Ishikawa (cell line): ENCODE results near the gene MEX3C.

ENCODE experiments used
- CEBPB ChIP-seq: IDR thresholded peaks from 2 replicates; pipeline ENCODE4 v1.6.1; 2012
- CREB1 ChIP-seq: IDR thresholded peaks from 2 replicates; pipeline ENCODE4 v1.6.1; 2012; ENCODE audit warnings: low read depth
- EGR1 ChIP-seq: IDR thresholded peaks from 2 replicates; pipeline ENCODE4 v1.6.1; 2012
- EP300 ChIP-seq: IDR thresholded peaks from 2 replicates; pipeline ENCODE4 v1.6.1; 2012; ENCODE audit warnings: borderline replicate concordance
- FOXM1 ChIP-seq: IDR thresholded peaks from 2 replicates; pipeline ENCODE4 v1.6.1; 2012; ENCODE audit warnings: low read depth, borderline replicate concordance
- NFIC ChIP-seq: IDR thresholded peaks from 2 replicates; pipeline ENCODE4 v1.6.1; 2012
- RAD21 ChIP-seq: IDR thresholded peaks from 2 replicates; pipeline ENCODE4 v1.6.1; 2012; ENCODE audit warnings: low read depth
- TAF1 ChIP-seq: IDR thresholded peaks from 2 replicates; pipeline ENCODE4 v1.6.1; 2012; ENCODE audit warnings: low read depth, mild to moderate bottlenecking
- TCF12 ChIP-seq: IDR thresholded peaks from 2 replicates; pipeline ENCODE4 v1.6.1; 2012; ENCODE audit warnings: low read depth
- TEAD4 ChIP-seq: IDR thresholded peaks from 2 replicates; pipeline ENCODE4 v1.6.1; 2012
- YY1 ChIP-seq: IDR thresholded peaks from 2 replicates; pipeline ENCODE4 v1.6.1; 2012; ENCODE audit warnings: low read depth
- ZBTB7A ChIP-seq: IDR thresholded peaks from 2 replicates; pipeline ENCODE4 v1.6.1; 2012; ENCODE audit warnings: low read depth
- TF ChIP-seq, protein P1 (sequence below): IDR thresholded peaks from 2 replicates; pipeline ENCODE4 v1.6.1; 2012
- TF ChIP-seq, protein P2 (sequence below): IDR thresholded peaks from 2 replicates; pipeline ENCODE4 v1.6.1; 2012
- TF ChIP-seq, protein P3 (sequence below): IDR thresholded peaks from 2 replicates; pipeline ENCODE4 v1.6.1; 2012; ENCODE audit warnings: low read depth, mild to moderate bottlenecking

The MEX3C gene

DNA sequence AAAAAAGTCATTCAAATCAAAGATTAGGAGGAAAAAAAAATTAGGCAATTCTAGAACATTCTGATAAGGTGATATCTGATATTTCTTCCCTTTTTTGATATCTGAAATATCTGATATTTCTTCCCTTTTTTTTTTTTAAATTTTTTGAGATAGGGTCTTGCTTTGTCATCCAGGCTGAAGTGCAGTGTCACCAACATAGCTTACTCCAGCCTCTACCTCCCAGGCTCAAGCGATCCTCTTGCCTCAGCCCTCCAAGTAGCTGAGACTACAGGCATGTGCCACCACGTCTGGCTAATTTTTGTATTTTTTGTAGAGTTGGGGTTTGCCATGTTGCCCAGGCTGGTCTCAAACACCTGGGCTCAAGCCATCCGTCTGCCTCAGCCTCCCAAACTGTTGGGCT is 33.9 kb downstream of the MEX3C start:
- no peak for TF ChIP-seq TEAD4
- no peak for TF ChIP-seq YY1
- no peak for TF ChIP-seq CREB1
- no peak for TF ChIP-seq TAF1
- no peak for TF ChIP-seq FOXM1
- no peak for TF ChIP-seq EP300
- TF ChIP-seq, protein P1, sequence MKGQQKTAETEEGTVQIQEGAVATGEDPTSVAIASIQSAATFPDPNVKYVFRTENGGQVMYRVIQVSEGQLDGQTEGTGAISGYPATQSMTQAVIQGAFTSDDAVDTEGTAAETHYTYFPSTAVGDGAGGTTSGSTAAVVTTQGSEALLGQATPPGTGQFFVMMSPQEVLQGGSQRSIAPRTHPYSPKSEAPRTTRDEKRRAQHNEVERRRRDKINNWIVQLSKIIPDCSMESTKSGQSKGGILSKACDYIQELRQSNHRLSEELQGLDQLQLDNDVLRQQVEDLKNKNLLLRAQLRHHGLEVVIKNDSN: no peak
- no peak for TF ChIP-seq ZBTB7A
- TF ChIP-seq CEBPB: no peak
- no peak for TF ChIP-seq NFIC
- TF ChIP-seq TCF12: no peak
- no peak for TF ChIP-seq RAD21

DNA sequence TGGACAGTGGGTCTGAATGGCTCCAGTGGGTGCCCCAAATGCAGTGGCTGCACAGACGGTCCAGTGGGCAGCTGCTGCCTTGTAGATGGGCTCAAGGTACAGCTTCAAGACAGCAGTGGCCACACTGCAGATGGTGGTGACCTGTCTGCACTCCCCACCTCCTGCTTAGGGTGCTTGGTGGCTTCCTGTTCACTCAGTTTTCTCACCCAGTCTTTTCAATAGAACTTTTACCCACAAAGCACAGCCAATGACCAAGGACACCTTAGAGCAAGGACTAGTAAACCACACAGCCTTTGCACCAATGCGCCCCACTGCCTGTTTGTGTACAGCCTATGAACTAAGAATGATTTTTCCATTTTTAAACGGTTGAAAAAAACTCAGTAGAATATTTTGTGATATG is 34.9 kb downstream of the MEX3C start:
- TF ChIP-seq TCF12: no peak
- TF ChIP-seq, protein P2, sequence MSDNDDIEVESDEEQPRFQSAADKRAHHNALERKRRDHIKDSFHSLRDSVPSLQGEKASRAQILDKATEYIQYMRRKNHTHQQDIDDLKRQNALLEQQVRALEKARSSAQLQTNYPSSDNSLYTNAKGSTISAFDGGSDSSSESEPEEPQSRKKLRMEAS: no peak
- TF ChIP-seq, protein P3, sequence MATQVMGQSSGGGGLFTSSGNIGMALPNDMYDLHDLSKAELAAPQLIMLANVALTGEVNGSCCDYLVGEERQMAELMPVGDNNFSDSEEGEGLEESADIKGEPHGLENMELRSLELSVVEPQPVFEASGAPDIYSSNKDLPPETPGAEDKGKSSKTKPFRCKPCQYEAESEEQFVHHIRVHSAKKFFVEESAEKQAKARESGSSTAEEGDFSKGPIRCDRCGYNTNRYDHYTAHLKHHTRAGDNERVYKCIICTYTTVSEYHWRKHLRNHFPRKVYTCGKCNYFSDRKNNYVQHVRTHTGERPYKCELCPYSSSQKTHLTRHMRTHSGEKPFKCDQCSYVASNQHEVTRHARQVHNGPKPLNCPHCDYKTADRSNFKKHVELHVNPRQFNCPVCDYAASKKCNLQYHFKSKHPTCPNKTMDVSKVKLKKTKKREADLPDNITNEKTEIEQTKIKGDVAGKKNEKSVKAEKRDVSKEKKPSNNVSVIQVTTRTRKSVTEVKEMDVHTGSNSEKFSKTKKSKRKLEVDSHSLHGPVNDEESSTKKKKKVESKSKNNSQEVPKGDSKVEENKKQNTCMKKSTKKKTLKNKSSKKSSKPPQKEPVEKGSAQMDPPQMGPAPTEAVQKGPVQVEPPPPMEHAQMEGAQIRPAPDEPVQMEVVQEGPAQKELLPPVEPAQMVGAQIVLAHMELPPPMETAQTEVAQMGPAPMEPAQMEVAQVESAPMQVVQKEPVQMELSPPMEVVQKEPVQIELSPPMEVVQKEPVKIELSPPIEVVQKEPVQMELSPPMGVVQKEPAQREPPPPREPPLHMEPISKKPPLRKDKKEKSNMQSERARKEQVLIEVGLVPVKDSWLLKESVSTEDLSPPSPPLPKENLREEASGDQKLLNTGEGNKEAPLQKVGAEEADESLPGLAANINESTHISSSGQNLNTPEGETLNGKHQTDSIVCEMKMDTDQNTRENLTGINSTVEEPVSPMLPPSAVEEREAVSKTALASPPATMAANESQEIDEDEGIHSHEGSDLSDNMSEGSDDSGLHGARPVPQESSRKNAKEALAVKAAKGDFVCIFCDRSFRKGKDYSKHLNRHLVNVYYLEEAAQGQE: no peak
- no peak for TF ChIP-seq RAD21
- no peak for TF ChIP-seq TEAD4
- no peak for TF ChIP-seq YY1
- TF ChIP-seq TAF1: no peak
- no peak for TF ChIP-seq ZBTB7A
- no peak for TF ChIP-seq CEBPB

DNA sequence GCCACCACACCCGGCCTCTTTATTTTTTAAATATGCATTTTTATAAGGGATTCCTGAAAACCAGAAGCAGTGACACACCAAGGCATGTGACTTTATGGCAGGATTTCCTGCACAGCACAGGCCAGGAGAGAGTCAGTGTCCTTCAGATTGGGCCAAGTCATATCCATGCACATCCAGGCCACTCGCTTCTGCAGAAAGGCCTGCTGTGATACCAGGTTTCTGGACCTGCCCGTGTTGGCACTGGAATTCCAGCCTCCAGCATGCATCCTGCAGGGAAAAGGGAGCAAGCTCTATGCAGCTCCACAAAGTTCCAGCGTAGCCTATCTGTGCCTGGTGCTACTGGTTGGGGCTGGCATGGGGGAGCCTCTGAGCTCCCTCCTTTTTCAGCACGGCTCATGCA is 36.8 kb downstream of the MEX3C start:
- TF ChIP-seq YY1: no peak
- TF ChIP-seq FOXM1: no peak
- TF ChIP-seq TCF12: no peak
- no peak for TF ChIP-seq CREB1
- TF ChIP-seq, protein P1: no peak
- TF ChIP-seq TAF1: no peak
- no peak for TF ChIP-seq EP300
- no peak for TF ChIP-seq TEAD4
- no peak for TF ChIP-seq EGR1
- no peak for TF ChIP-seq NFIC

DNA sequence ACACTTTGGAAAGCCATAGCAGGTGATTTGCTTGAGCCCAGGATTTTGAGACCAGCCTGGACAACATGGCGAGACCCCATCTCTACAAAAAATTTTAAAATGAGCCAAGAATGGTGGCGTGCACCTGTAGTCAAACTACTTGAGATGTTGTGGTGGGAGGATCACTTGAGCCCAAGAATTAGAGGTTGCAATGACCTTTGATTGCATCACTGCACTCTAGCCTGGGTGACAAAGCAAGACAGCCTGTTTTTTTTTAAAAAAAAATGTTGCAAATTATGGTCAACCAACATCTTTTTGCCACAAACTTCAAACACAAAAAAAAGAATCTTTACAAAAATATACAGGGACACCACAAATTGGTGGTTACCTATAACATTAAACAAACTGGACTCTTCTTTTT is 40.3 kb downstream of the MEX3C start:
- TF ChIP-seq NFIC (no peak), CREB1 (no peak), CEBPB (no peak), TAF1 (no peak), FOXM1 (no peak), YY1 (no peak), EP300 (no peak), TEAD4 (no peak), ZBTB7A (no peak)
- TF ChIP-seq, protein P2: no peak
- TF ChIP-seq, protein P1: no peak

DNA sequence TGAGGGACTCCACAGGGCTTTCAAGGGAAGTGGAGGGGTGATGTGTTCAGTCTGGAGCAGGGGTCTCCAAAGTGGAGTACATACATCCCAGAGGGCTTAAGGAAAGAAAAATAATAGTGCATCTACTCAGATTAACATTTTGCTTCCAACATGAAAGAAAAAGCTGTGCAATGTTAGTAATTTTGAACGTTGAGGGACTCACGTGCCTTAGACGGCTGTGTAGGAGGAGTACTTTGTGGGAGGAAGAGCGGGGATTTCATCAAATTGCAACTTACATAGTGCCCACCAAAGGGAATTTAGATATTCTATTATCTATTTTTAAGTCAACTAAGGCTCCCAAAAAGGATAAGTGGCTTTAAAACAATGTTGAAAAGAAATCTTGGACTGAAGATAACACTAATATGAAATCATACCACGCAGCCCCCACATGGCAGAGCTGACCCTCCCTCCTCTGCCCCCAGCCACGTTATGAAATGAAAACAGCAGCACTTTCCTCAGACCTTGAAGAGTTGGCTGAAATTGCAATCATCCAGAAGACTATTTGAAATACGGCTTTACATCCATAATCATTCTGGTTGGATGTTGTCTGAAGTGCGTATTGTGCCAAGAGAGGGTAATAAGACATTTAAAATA is 42.9 kb downstream of the MEX3C start:
- TF ChIP-seq TAF1: no peak
- no peak for TF ChIP-seq RAD21
- no peak for TF ChIP-seq ZBTB7A
- TF ChIP-seq EGR1: no peak
- TF ChIP-seq, protein P3: no peak
- TF ChIP-seq YY1: no peak
- TF ChIP-seq TEAD4: no peak
- TF ChIP-seq, protein P2: no peak
- TF ChIP-seq CEBPB: no peak
- TF ChIP-seq, protein P1: no peak
- no peak for TF ChIP-seq EP300
